Measurements from ENCODE around the gene ATP13A3.
A peak's percentile ranks its signal among the peaks of the same experiment; 100 is the strongest.
"Not testable (repeated sequence)": the region's sequence is repeated elsewhere in the genome, so short reads cannot be mapped to it uniquely, and the experiment has no call there.

Gene ATP13A3

GRCh38 chr3:194496217-194496919 lies 9.6 kb upstream of the ATP13A3 start:
- H3K4me1 ChIP-seq (ENCODE audit: control insufficient read depth in 1 of 2, insufficient read depth in 1 of 2, low read depth in 1 of 2, low read length in 1 of 2), result no peaks in the 10 kb centered on the region
- no peak overlapping the region for H3K27ac ChIP-seq
- TF ChIP-seq CTCF (IDR thresholded peaks at IDR 0.05), result no peak
- no peaks in the 10 kb centered on the region for H3K36me3 ChIP-seq
- no peaks in the 10 kb centered on the region for H3K27me3 ChIP-seq
- no peaks in the 10 kb centered on the region for H3K9me3 ChIP-seq
- H3K4me3 ChIP-seq (ENCODE audit: low read depth in 1 of 2, low read length in 1 of 2), result no peak overlapping the region

- Histone ChIP-seq H3K36me3 (no peaks in the 10 kb centered on the region), H3K9me3 (no peaks in the 10 kb centered on the region), H3K27me3 (no peaks in the 10 kb centered on the region), H3K4me1 (ENCODE audit: control insufficient read depth in 1 of 2, insufficient read depth in 1 of 2, low read depth in 1 of 2, low read length in 1 of 2) (peaks cover 0 to 4% of the 10 kb centered on the region in 2 experiments), H3K4me3 (ENCODE audit: low read depth in 1 of 2, low read length in 1 of 2) (no peak overlapping the region), H3K27ac (no peak overlapping the region)
- TF ChIP-seq CTCF (IDR thresholded peaks at IDR 0.05), result no peak
Measured at GRCh38 chr3:194494951-194495374, 8.2 kb upstream of the ATP13A3 start.

- H3K36me3 ChIP-seq; H3K9me3 ChIP-seq; H3K4me3 ChIP-seq (ENCODE audit: low read depth in 1 of 2, low read length in 1 of 2); H3K27me3 ChIP-seq; H3K27ac ChIP-seq: not testable (repeated sequence)
- peaks cover 0 to 11% of the 10 kb centered on the region in 2 experiments for H3K4me1 ChIP-seq (ENCODE audit: control insufficient read depth in 1 of 2, insufficient read depth in 1 of 2, low read depth in 1 of 2, low read length in 1 of 2)
Measured at GRCh38 chr3:194493995-194494927, 7.5 kb upstream of the ATP13A3 start.

GRCh38 chr3:194492001-194492400 lies 5.2 kb upstream of the ATP13A3 start:
- peaks cover 14 to 32% of the 10 kb centered on the region in 2 experiments for H3K4me1 ChIP-seq (ENCODE audit: control insufficient read depth in 1 of 2, insufficient read depth in 1 of 2, low read depth in 1 of 2, low read length in 1 of 2)
- H3K36me3 ChIP-seq, result no peaks in the 10 kb centered on the region
- no peak overlapping the region for H3K4me3 ChIP-seq (ENCODE audit: low read depth in 1 of 2, low read length in 1 of 2)
- no peak for TF ChIP-seq CTCF (IDR thresholded peaks at IDR 0.05)
- no peaks in the 10 kb centered on the region for H3K9me3 ChIP-seq
- no peak overlapping the region for H3K27ac ChIP-seq
- no peaks in the 10 kb centered on the region for H3K27me3 ChIP-seq

- H3K4me3 ChIP-seq (ENCODE audit: low read depth in 1 of 2, low read length in 1 of 2), result peak overlapping the region in 1 of 2 experiments; percentile 18
- H3K9me3 ChIP-seq, result no peaks in the 10 kb centered on the region
- H3K4me1 ChIP-seq (ENCODE audit: control insufficient read depth in 1 of 2, insufficient read depth in 1 of 2, low read depth in 1 of 2, low read length in 1 of 2), result peaks cover 27 to 44% of the 10 kb centered on the region in 2 experiments
- no peaks in the 10 kb centered on the region for H3K36me3 ChIP-seq
- H3K27me3 ChIP-seq, result no peaks in the 10 kb centered on the region
- no peak for TF ChIP-seq CTCF (IDR thresholded peaks at IDR 0.05)
- peak overlapping the region; percentile 3 for H3K27ac ChIP-seq
Measured at GRCh38 chr3:194489736-194490612, 3.2 kb upstream of the ATP13A3 start.
